ENCODE results near the gene SMIM38. TPM values are rescaled to one million over a fixed set of nuclear protein-coding genes. Genes with fewer than 3 reads are reported as not detected.

Gene SMIM38
- total RNA-seq, 1 donor from 2014 or later: not detected

- DNase-seq: no peak
- intact Hi-C loops (cut with micrococcal nuclease): no loop called here
Observed at GRCh38 chr11:69193629-69194028, 37.9 kb downstream of the SMIM38 start.

GRCh38 chr11:69194396-69194795 lies 38.7 kb downstream of the SMIM38 start:
- intact Hi-C loops (cut with micrococcal nuclease): no loop called here
- ATAC-seq (no peak), DNase-seq (no peak)

More at GRCh38 chr11:69193629-69194028, 37.9 kb downstream of the SMIM38 start:
- no peak for ATAC-seq

DNA sequence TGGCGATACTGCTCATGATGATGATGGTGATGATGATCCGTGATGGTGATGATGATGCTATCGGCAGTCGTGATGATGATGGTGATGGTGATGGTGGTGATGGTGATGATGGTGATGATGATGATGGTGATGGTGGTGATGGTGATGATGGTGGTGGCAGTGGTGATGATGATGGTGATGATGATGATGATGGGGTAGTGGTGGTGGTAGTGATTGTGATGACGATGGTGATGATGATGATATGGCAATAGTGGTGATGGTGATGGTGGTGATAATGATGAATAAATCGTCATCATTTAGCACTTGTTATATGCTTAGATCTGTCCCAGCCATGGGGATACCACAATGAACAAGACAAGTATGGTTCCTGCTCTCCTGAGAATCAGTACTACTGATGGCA lies 39.2 kb downstream of the SMIM38 start:
- ATAC-seq: no peak
- intact Hi-C loops (cut with micrococcal nuclease): no loop called here
- DNase-seq: no peak

DNA sequence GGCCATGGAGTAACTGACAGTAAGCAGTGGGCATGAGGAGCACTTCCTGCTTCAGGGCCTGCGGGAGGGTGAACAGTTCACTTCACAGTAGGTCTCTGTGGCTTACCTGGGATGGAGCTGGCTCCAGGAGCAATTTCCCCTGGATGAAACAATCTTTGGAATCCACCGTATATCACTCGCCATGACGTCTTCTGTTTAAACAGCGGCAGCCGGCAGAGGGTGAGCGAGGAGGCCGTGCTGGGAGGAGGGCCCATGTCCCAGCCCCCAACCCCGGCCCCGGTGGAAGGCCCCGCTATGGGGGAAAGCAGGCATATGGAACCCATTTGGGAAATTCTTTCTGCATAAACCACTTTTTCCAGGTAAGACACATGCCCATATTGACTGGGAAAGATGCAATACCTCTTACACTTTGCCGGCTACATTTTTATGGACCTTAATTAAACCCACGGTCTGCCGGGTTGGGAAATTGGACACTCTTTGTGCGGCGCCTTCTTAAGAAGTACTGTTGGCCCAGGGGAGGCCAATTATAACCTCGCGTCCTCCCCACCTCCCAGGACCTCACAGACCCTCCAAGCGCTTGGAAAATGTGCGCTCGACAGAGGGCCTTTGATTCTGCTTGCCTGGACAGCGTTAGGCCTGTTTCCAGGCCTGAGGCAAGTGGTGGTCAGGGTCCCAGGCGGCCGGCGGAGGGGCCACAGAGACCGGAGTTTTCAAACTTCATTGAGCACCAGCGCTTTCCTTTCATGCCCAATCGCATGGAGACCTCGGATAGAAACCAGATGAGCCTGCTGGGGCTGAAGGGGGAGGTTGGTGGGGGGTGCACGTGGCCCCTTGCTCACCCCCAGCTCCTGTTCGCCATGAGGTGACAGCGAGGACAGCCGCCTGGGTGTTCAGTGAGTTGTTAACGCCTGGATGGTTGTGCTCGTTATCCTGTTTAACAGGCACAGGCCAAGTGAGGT lies 40.4 kb downstream of the SMIM38 start:
- ATAC-seq: no peak
- no peak for DNase-seq

GRCh38 chr11:69196783-69197169 lies 41.0 kb downstream of the SMIM38 start:
- ATAC-seq (no peak), DNase-seq (no peak)
- intact Hi-C loops (cut with micrococcal nuclease): no loop called here

More for the DNA sequence above, 40.4 kb downstream of the SMIM38 start:
- intact Hi-C loops (cut with micrococcal nuclease): no loop called here

- intact Hi-C loops (cut with micrococcal nuclease): no loop called here
- no peak for DNase-seq
- ATAC-seq: no peak
Observed at GRCh38 chr11:69198891-69199582, 43.3 kb downstream of the SMIM38 start.

GRCh38 chr11:69199583-69200315 lies 44.0 kb downstream of the SMIM38 start:
- DNase-seq: no peak
- no peak for ATAC-seq
- intact Hi-C loops (cut with micrococcal nuclease): no loop called here

DNA sequence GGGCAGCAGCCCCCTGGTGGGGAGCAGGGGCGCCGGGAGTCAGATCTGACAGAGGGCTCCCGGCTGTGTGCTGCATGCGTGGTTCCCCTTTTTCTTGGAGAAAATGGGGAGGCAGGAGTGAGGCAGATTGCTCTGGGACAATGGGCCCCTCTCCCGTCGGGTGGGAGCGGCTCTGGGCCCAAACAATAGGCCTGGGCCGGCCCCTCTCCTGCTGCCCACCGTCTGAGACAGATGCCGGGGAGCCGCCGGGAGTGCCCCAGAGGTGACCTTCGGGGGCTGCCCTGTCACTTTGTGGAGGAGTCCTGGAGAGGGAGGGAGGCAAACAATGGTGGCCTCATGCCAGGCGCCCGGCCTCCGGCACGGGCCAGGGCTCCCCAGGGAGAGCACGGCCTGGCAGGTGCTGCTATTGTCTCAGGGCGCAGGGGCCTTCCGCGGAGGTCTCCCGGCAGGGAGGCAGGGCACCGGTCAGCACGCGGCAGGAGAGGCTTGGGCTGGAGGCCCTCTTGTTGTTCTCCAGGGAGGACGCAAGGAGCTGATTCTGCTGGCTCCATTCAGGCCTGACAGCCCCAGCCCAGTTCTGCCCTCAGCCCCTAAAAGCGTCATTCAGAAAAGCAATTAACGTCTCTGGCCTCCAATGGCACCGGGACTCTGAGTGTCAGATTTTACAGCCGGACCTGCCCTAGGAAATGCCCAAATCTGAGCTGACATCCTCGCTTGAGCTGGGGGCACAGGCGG lies 44.8 kb downstream of the SMIM38 start:
- peak; percentile 59 for DNase-seq
- intact Hi-C loops (cut with micrococcal nuclease): no loop called here
- peak; percentile 67 for ATAC-seq

- no peak for DNase-seq
- ATAC-seq: no peak
- intact Hi-C loops (cut with micrococcal nuclease): no loop called here
Observed at GRCh38 chr11:69201066-69201365, 45.3 kb downstream of the SMIM38 start.

DNA sequence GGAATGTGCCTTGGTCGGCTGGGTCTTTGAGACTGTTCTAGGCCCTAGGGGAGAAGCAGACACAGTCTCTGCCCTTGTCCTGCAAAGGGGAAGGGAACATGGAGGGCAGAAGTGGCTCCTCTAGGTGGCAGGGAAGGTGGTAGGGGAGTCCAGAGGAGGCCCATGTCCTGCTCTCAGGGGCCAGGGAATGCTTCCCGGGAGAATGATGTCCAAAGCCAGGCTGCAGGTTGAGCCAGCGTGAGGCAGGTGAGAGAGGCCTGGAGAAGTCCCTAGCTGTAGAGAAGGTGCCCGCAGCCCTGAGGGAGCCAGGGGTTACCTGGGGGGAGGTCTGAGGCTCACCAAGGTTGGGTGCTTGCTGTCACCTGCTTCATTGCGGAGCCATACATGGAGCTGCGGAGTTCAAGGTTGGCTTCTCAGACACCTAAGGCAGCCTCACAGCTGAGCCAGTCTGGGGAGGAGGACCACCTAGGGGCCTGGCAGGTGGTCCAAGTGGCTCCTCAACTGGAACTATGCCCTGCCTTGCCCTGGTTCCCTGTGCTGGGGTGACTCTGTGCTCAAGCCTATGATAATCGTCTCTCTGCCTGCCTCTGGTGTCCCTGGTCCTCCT lies 46.1 kb downstream of the SMIM38 start:
- intact Hi-C loops (cut with micrococcal nuclease): no loop called here
- DNase-seq: no peak

GRCh38 chr11:69202511-69203221 lies 46.9 kb downstream of the SMIM38 start:
- intact Hi-C loops (cut with micrococcal nuclease): no loop called here
- no peak for ATAC-seq
- no peak for DNase-seq

More for the DNA sequence above, 46.1 kb downstream of the SMIM38 start:
- ATAC-seq: no peak

- ATAC-seq (no peak), DNase-seq (no peak)
- intact Hi-C loops (cut with micrococcal nuclease): no loop called here
Observed at GRCh38 chr11:69203381-69203780, 47.6 kb downstream of the SMIM38 start.

GRCh38 chr11:69203901-69204245 lies 48.1 kb downstream of the SMIM38 start:
- ATAC-seq (no peak), DNase-seq (no peak)
- intact Hi-C loops (cut with micrococcal nuclease): no loop called here

GRCh38 chr11:69204246-69204940 lies 48.7 kb downstream of the SMIM38 start:
- intact Hi-C loops (cut with micrococcal nuclease): no loop called here
- DNase-seq (no peak), ATAC-seq (no peak)

- intact Hi-C loops (cut with micrococcal nuclease): no loop called here
- ATAC-seq (no peak), DNase-seq (no peak)
Observed at GRCh38 chr11:69204941-69205742, 49.4 kb downstream of the SMIM38 start.

Measured in left ventricle myocardium superior (tissue), 1 donor.